ENCODE data around the gene PUS10. TPM values are rescaled to one million over a fixed set of nuclear protein-coding genes. Genes with fewer than 3 reads are reported as not detected.

PUS10 gene
- total RNA-seq, 1 experiment from 2014 or later: 12.1 TPM

- peaks cover 9% of the 10 kb centered on the region for H3K9me3 Mint-ChIP-seq (ENCODE audit: unreplicated experiment)
- peak overlapping the region; percentile 97 for H3K27ac Mint-ChIP-seq (ENCODE audit: unreplicated experiment)
- no peak for TF ChIP-seq CTCF (IDR thresholded peaks at IDR 0.05; ENCODE audit: insufficient read depth in 1 of 2, low read depth in 1 of 2, low read length in 1 of 2, severe bottlenecking in 1 of 2, unreplicated experiment in 1 of 2)
- H3K36me3 Mint-ChIP-seq (ENCODE audit: insufficient read depth, unreplicated experiment): peaks cover 46% of the 10 kb centered on the region
- no peaks in the 10 kb centered on the region for H3K4me1 Mint-ChIP-seq (ENCODE audit: low read depth, unreplicated experiment)
- intact Hi-C loops (cut with micrococcal nuclease; ENCODE audit: unreplicated experiment): loop anchor here (5.0 kb wide), 2 partner anchors 49 to 159 kb away; partner anchors contain the start of gene SANBR
- ChIA-PET CTCF (no interaction called here), POLR2A (no interaction called here)
- Histone ChIP-seq H3K4me1 (peaks cover 8% of the 10 kb centered on the region), H3K36me3 (ENCODE audit: control insufficient read depth, insufficient read depth, low read length) (peaks cover 2% of the 10 kb centered on the region), H3K4me3 (ENCODE audit: low read depth, low read length) (peak overlapping the region; percentile 67), H3K27me3 (replicated peaks; ENCODE audit: control insufficient read depth, insufficient read depth, low read length) (no peaks in the 10 kb centered on the region), H3K9me3 (no peaks in the 10 kb centered on the region)
- peak overlapping the region; percentile 88 for H3K4me3 Mint-ChIP-seq (ENCODE audit: unreplicated experiment)
- H3K27me3 Mint-ChIP-seq (ENCODE audit: insufficient read depth, unreplicated experiment): no peaks in the 10 kb centered on the region
- TSS peak; percentile 59 for BruUV-seq (replicated peaks)
- DNase-seq: no peak
Observed at GRCh38 chr2:61018318-61018755, 282 bp upstream of the PUS10 start.

GRCh38 chr2:61017003-61017555, 976 bp downstream of the PUS10 start:
- peak overlapping the region; percentile 97 for H3K27ac Mint-ChIP-seq (ENCODE audit: unreplicated experiment)
- peaks cover 33% of the 10 kb centered on the region for H3K36me3 Mint-ChIP-seq (ENCODE audit: insufficient read depth, unreplicated experiment)
- no peaks in the 10 kb centered on the region for H3K4me1 Mint-ChIP-seq (ENCODE audit: low read depth, unreplicated experiment)
- no TSS peak for BruUV-seq (replicated peaks)
- H3K4me3 ChIP-seq (ENCODE audit: low read depth, low read length): peak overlapping the region; percentile 67
- intact Hi-C loops (cut with micrococcal nuclease; ENCODE audit: unreplicated experiment): loop anchor here (1.0 to 5.0 kb wide), 4 partner anchors 29 to 160 kb away; partner anchors contain the start of genes REL and SANBR
- H3K4me1 ChIP-seq: peaks cover 8% of the 10 kb centered on the region
- H3K36me3 ChIP-seq (ENCODE audit: control insufficient read depth, insufficient read depth, low read length): peaks cover 2% of the 10 kb centered on the region
- no peaks in the 10 kb centered on the region for H3K27me3 Mint-ChIP-seq (ENCODE audit: insufficient read depth, unreplicated experiment)
- H3K9me3 Mint-ChIP-seq (ENCODE audit: unreplicated experiment): peaks cover 3% of the 10 kb centered on the region
- H3K27me3 ChIP-seq (replicated peaks; ENCODE audit: control insufficient read depth, insufficient read depth, low read length): no peaks in the 10 kb centered on the region
- POLR2A ChIA-PET: interaction anchor here (0.5 to 1.0 kb wide), 2 partner anchors 160 to 597 kb away, joined by 4 read pairs; no protein-coding TSS in a partner anchor
- CTCF ChIA-PET: no interaction called here
- DNase-seq: peak; percentile 87 to 94
- no peak for TF ChIP-seq CTCF (IDR thresholded peaks at IDR 0.05; ENCODE audit: insufficient read depth in 1 of 2, low read depth in 1 of 2, low read length in 1 of 2, severe bottlenecking in 1 of 2, unreplicated experiment in 1 of 2)
- no peaks in the 10 kb centered on the region for H3K9me3 ChIP-seq
- H3K4me3 Mint-ChIP-seq (ENCODE audit: unreplicated experiment): peak overlapping the region; percentile 88

GRCh38 chr2:61016392-61017002, 1.6 kb downstream of the PUS10 start:
- no peak for TF ChIP-seq CTCF (IDR thresholded peaks at IDR 0.05; ENCODE audit: insufficient read depth in 1 of 2, low read depth in 1 of 2, low read length in 1 of 2, severe bottlenecking in 1 of 2, unreplicated experiment in 1 of 2)
- TSS peak; percentile 62 for BruUV-seq (replicated peaks)

More at GRCh38 chr2:61016392-61017002, 1.6 kb downstream of the PUS10 start:
- POLR2A ChIA-PET: interaction anchor here (1.0 kb wide), 1 partner anchor 161 kb away, joined by 4 read pairs; no protein-coding TSS in a partner anchor
- Histone ChIP-seq H3K9me3 (no peaks in the 10 kb centered on the region), H3K4me1 (peaks cover 8% of the 10 kb centered on the region), H3K36me3 (ENCODE audit: control insufficient read depth, insufficient read depth, low read length) (peaks cover 2% of the 10 kb centered on the region), H3K4me3 (ENCODE audit: low read depth, low read length) (peak overlapping the region; percentile 67), H3K27me3 (replicated peaks; ENCODE audit: control insufficient read depth, insufficient read depth, low read length) (no peaks in the 10 kb centered on the region)
- Mint-ChIP-seq H3K27me3 (ENCODE audit: insufficient read depth, unreplicated experiment) (no peaks in the 10 kb centered on the region), H3K27ac (ENCODE audit: unreplicated experiment) (peak overlapping the region; percentile 97), H3K36me3 (ENCODE audit: insufficient read depth, unreplicated experiment) (peaks cover 27% of the 10 kb centered on the region), H3K4me3 (ENCODE audit: unreplicated experiment) (peak overlapping the region; percentile 88), H3K4me1 (ENCODE audit: low read depth, unreplicated experiment) (no peaks in the 10 kb centered on the region), H3K9me3 (ENCODE audit: unreplicated experiment) (no peaks in the 10 kb centered on the region)
- intact Hi-C loops (cut with micrococcal nuclease; ENCODE audit: unreplicated experiment): loop anchor here (1.0 to 5.0 kb wide), 4 partner anchors 30 to 161 kb away; partner anchors contain the start of genes REL and SANBR
- DNase-seq: peak in 1 of 2 experiments; percentile 49
- CTCF ChIA-PET: no interaction called here

Data from Caco-2 (cell line).